ENCODE results near the gene SPOCK2.
"Not testable (repeated sequence)": the region's sequence is repeated elsewhere in the genome, so short reads cannot be mapped to it uniquely, and the experiment has no call there.

SPOCK2 gene

GRCh38 chr10:72087969-72088888 lies at the start of gene SPOCK2:
TSS of gene SPOCK2 (minus strand) at chr10:72088551. CDS start at chr10:72088328, 223 bp downstream.
- no peak for DNase-seq (ENCODE audit: low spot score)

- no peak for DNase-seq (ENCODE audit: low spot score)
Measured at GRCh38 chr10:72137583-72137982, 49.2 kb upstream of the SPOCK2 start.

GRCh38 chr10:72136225-72136624 lies 47.9 kb upstream of the SPOCK2 start:
- not testable (repeated sequence) for DNase-seq (ENCODE audit: low spot score)

- DNase-seq (ENCODE audit: low spot score), result no peak
Measured at GRCh38 chr10:72134785-72135767, 46.7 kb upstream of the SPOCK2 start.

- peak; percentile 76 for DNase-seq (ENCODE audit: low spot score)
Measured at GRCh38 chr10:72133517-72133916, 45.2 kb upstream of the SPOCK2 start.

- DNase-seq (ENCODE audit: low spot score), result no peak
Measured at GRCh38 chr10:72132854-72133253, 44.5 kb upstream of the SPOCK2 start.

GRCh38 chr10:72127571-72127970 lies 39.2 kb upstream of the SPOCK2 start:
- DNase-seq (ENCODE audit: low spot score), result no peak

GRCh38 chr10:72126872-72127232 lies 38.5 kb upstream of the SPOCK2 start:
- DNase-seq (ENCODE audit: low spot score), result no peak

GRCh38 chr10:72126184-72126871 lies 38.0 kb upstream of the SPOCK2 start:
- peak; percentile 53 for DNase-seq (ENCODE audit: low spot score)

- peak; percentile 47 for DNase-seq (ENCODE audit: low spot score)
Measured at GRCh38 chr10:72124989-72125388, 36.6 kb upstream of the SPOCK2 start.

GRCh38 chr10:72124381-72124780 lies 36.0 kb upstream of the SPOCK2 start:
- no peak for DNase-seq (ENCODE audit: low spot score)

GRCh38 chr10:72123616-72124015 lies 35.3 kb upstream of the SPOCK2 start:
- no peak for DNase-seq (ENCODE audit: low spot score)

GRCh38 chr10:72122221-72122620 lies 33.9 kb upstream of the SPOCK2 start:
- DNase-seq (ENCODE audit: low spot score), result no peak

GRCh38 chr10:72121389-72121788 lies 33.0 kb upstream of the SPOCK2 start:
- no peak for DNase-seq (ENCODE audit: low spot score)

- no peak for DNase-seq (ENCODE audit: low spot score)
Measured at GRCh38 chr10:72116372-72116771, 28.0 kb upstream of the SPOCK2 start.

GRCh38 chr10:72114706-72115450 lies 26.5 kb upstream of the SPOCK2 start:
- DNase-seq (ENCODE audit: low spot score), result no peak

GRCh38 chr10:72110673-72111401 lies 22.5 kb upstream of the SPOCK2 start:
- no peak for DNase-seq (ENCODE audit: low spot score)

GRCh38 chr10:72109636-72110157 lies 21.3 kb upstream of the SPOCK2 start:
- DNase-seq (ENCODE audit: low spot score), result no peak

- DNase-seq (ENCODE audit: low spot score), result no peak
Measured at GRCh38 chr10:72108830-72109635, 20.7 kb upstream of the SPOCK2 start.

GRCh38 chr10:72108004-72108370 lies 19.6 kb upstream of the SPOCK2 start:
- DNase-seq (ENCODE audit: low spot score), result not testable (repeated sequence)
